Neural progenitor cell (in vitro differentiated cells): ENCODE measurements around the gene LRRC32. TPM values are rescaled to one million over a fixed set of nuclear protein-coding genes. Genes with fewer than 3 reads are reported as not detected.

Experiments used
- DNase-seq: peaks from one replicate; pipeline ENCODE4 v3.0.0-alpha.2; 2016; ENCODE audit warnings: low spot score
- H2AFZ ChIP-seq: fragments of 200-600 bp; sonication (generic); replicated peaks from 2 replicates; pipeline ENCODE4 v1.6.1; 2016; ENCODE audit warnings: antibody characterized with exemption
- H3F3A ChIP-seq: fragments of 200-600 bp; sonication (generic); 2 replicates; pipeline ENCODE4 v1.6.1; 2016; ENCODE audit warnings: antibody characterized with exemption, low read depth
- H3K27ac ChIP-seq: fragments of 200-600 bp; sonication (generic); 2 replicates; pipeline ENCODE4 v1.5.1; 2016; ENCODE audit warnings: mild to moderate bottlenecking
- H3K27me3 ChIP-seq: fragments of 200-600 bp; sonication (generic); 2 replicates; pipeline ENCODE4 v1.6.1; 2016; ENCODE audit warnings: mild to moderate bottlenecking, moderate library complexity
- H3K36me3 ChIP-seq: fragments of 200-600 bp; sonication (generic); 2 replicates; pipeline ENCODE4 v1.5.1; 2016
- H3K4me1 ChIP-seq: fragments of 200-600 bp; sonication (generic); 2 replicates; pipeline ENCODE4 v1.6.1; 2016; ENCODE audit warnings: mixed run types
- H3K4me2 ChIP-seq: fragments of 200-600 bp; sonication (generic); 2 replicates; pipeline ENCODE4 v1.6.1; 2016
- H3K4me3 ChIP-seq: fragments of 200-600 bp; sonication (generic); 2 replicates; pipeline ENCODE4 v1.5.1; 2016
- H3K79me2 ChIP-seq: fragments of 200-600 bp; sonication (generic); 2 replicates; pipeline ENCODE4 v1.6.1; 2016; ENCODE audit warnings: low read depth
- H3K9ac ChIP-seq: fragments of 200-600 bp; sonication (generic); 2 replicates; pipeline ENCODE4 v1.6.1; 2016
- H3K9me3 ChIP-seq: fragments of 200-600 bp; sonication (generic); 2 replicates; pipeline ENCODE4 v1.5.1; 2016; ENCODE audit warnings: low read depth
- H4K20me1 ChIP-seq: fragments of 200-600 bp; sonication (generic); 2 replicates; pipeline ENCODE4 v1.6.1; 2016; ENCODE audit warnings: low read depth
- H3K27ac Mint-ChIP-seq: 3 replicates; pipeline ENCODE4 v1.8.0; 2021; ENCODE audit warnings: mixed read lengths
- H3K27me3 Mint-ChIP-seq: 2 replicates; pipeline ENCODE4 v1.8.0; 2022; ENCODE audit warnings: low read depth, mild to moderate bottlenecking, inconsistent platforms, moderate library complexity, mixed read lengths; ENCODE audit not compliant: insufficient read depth
- H3K36me3 Mint-ChIP-seq: 3 replicates; pipeline ENCODE4 v1.8.0; 2021; ENCODE audit warnings: mixed read lengths
- H3K4me1 Mint-ChIP-seq: 3 replicates; pipeline ENCODE4 v1.8.0; 2021; ENCODE audit warnings: mixed read lengths
- H3K4me3 Mint-ChIP-seq: 3 replicates; pipeline ENCODE4 v1.8.0; 2021; ENCODE audit warnings: mild to moderate bottlenecking, moderate library complexity, mixed read lengths
- H3K9me3 Mint-ChIP-seq: 3 replicates; pipeline ENCODE4 v1.8.0; 2020; ENCODE audit warnings: mixed read lengths
- EZH2 ChIP-seq: fragments of 200-600 bp; sonication (generic); IDR thresholded peaks from 2 replicates; pipeline ENCODE4 v1.6.1; 2017; ENCODE audit warnings: antibody characterized with exemption, mild to moderate bottlenecking, moderate library complexity
- EZH2phosphoT487 ChIP-seq: fragments of 200-600 bp; sonication (generic); IDR thresholded peaks from 2 replicates; pipeline ENCODE4 v1.6.1; 2017; ENCODE audit warnings: antibody characterized with exemption
- total RNA-seq: library from RNA; depleted of rRNA; stranded (reverse); fragments of >200 nt; gene quantifications from 2 replicates; pipeline ENCODE4 v1.2.3, GENCODE V29; 2015; ENCODE audit warnings: low replicate concordance
- TF ChIP-seq, protein P1 (sequence below): fragments of 200-600 bp; sonication (generic); IDR thresholded peaks from 2 replicates; pipeline ENCODE4 v1.5.1; 2017; ENCODE audit warnings: antibody characterized with exemption, mild to moderate bottlenecking

Gene LRRC32
- total RNA-seq, 1 donor from 2014 or later, result 0.21 TPM

DNA sequence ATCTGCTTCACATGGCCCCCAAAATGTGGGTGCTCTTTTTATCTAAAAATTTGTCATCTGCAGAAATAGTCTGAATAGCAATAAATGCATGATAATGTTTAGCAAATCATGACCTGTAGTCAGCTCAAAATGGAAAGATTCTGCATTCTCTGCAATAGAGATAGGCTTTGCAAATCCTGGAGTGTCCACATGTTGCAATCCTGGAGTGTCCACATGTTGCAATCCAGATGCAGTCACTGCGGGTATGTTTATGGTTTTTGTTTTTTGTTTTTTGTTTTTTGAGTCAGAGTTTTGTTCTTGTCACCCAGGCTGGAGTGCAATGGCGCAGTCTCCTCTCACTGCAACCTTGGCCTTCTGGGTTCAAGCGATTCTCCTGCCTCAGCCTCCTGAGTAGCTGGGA is 20.2 kb upstream of the LRRC32 start:
- DNase-seq, result no peak
- no peak overlapping the region for H3K4me3 Mint-ChIP-seq
- H3K27me3 Mint-ChIP-seq, result peaks cover 8% of the 10 kb centered on the region
- H3K27ac ChIP-seq, result no peak overlapping the region
- H4K20me1 ChIP-seq, result no peaks in the 10 kb centered on the region
- no peaks in the 10 kb centered on the region for H3K36me3 ChIP-seq
- no peak overlapping the region for H3K27ac Mint-ChIP-seq
- no peak overlapping the region for H3K4me3 ChIP-seq
- H3K36me3 Mint-ChIP-seq, result no peaks in the 10 kb centered on the region
- no peaks in the 10 kb centered on the region for H3K9me3 Mint-ChIP-seq
- H3K4me1 Mint-ChIP-seq, result peaks cover 19% of the 10 kb centered on the region
- H3K9me3 ChIP-seq, result no peaks in the 10 kb centered on the region
- no peaks in the 10 kb centered on the region for H3K27me3 ChIP-seq
- H3K4me1 ChIP-seq, result no peaks in the 10 kb centered on the region
- no peak overlapping the region for H2AFZ ChIP-seq
- TF ChIP-seq, protein P1, sequence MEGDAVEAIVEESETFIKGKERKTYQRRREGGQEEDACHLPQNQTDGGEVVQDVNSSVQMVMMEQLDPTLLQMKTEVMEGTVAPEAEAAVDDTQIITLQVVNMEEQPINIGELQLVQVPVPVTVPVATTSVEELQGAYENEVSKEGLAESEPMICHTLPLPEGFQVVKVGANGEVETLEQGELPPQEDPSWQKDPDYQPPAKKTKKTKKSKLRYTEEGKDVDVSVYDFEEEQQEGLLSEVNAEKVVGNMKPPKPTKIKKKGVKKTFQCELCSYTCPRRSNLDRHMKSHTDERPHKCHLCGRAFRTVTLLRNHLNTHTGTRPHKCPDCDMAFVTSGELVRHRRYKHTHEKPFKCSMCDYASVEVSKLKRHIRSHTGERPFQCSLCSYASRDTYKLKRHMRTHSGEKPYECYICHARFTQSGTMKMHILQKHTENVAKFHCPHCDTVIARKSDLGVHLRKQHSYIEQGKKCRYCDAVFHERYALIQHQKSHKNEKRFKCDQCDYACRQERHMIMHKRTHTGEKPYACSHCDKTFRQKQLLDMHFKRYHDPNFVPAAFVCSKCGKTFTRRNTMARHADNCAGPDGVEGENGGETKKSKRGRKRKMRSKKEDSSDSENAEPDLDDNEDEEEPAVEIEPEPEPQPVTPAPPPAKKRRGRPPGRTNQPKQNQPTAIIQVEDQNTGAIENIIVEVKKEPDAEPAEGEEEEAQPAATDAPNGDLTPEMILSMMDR, result no peak
- TF ChIP-seq EZH2 (no peak), EZH2phosphoT487 (no peak)
- no peaks in the 10 kb centered on the region for H3F3A ChIP-seq
- H3K9ac ChIP-seq, result no peak overlapping the region
- no peak overlapping the region for H3K4me2 ChIP-seq
- H3K79me2 ChIP-seq, result no peaks in the 10 kb centered on the region

DNA sequence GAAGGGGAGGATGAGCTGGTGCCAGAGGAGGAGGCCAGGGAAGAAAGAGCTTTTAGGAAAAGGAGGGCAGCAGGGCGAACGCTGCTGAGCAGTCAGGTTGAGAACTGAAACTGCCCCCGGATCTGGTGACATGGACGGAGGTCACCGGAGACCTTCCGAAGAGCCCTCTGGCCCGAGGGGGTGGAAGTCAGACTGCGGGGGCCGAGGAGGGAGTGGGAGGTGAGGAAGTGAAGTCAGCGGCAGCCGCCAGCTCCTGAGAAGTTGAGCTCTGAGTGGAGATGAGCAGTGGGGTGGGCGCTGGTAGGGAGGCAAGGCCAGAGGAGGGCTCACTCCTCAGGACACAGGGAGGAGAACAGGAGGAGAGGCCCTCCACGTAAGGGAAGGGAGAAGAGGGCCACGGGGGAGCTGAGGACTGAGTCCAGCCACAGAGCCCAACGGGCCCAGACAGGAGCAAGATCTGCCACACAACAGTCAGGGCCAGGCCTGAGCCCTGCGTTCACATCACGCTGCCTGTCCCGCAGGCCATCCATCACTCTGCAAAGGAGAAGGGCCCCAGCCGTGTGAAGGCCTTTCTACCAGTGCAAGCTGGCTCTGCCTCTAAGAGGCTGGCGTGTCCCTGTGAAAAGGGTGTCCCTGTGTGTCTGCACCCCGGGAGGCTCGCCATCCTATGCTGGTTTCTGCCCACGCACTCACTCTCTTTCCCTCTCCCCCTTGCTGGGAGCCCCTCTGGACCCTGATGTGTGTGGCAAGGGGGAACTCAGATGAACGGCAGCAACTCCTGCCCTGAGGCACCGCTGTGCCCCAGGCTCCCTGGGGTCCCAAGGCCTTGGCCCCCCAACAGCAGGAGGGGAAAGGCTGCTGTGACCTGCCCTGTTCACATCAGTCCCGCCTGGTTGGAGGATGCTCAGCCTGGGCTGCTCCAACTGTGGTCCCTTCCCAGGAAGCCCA is 19.0 kb upstream of the LRRC32 start:
- H3F3A ChIP-seq, result no peaks in the 10 kb centered on the region
- H3K36me3 ChIP-seq, result no peaks in the 10 kb centered on the region
- no peaks in the 10 kb centered on the region for H3K27me3 ChIP-seq
- no peaks in the 10 kb centered on the region for H3K9me3 ChIP-seq
- no peaks in the 10 kb centered on the region for H4K20me1 ChIP-seq
- no peaks in the 10 kb centered on the region for H3K4me1 ChIP-seq
- DNase-seq, result no peak
- Mint-ChIP-seq H3K4me3 (no peak overlapping the region), H3K36me3 (no peaks in the 10 kb centered on the region), H3K27ac (peak overlapping the region; percentile 82), H3K4me1 (peaks cover 28% of the 10 kb centered on the region), H3K9me3 (peaks cover 3% of the 10 kb centered on the region), H3K27me3 (peaks cover 12% of the 10 kb centered on the region)
- H3K27ac ChIP-seq, result no peak overlapping the region
- no peak overlapping the region for H3K9ac ChIP-seq
- peak overlapping the region; percentile 17 for H2AFZ ChIP-seq
- no peak overlapping the region for H3K4me2 ChIP-seq
- TF ChIP-seq EZH2phosphoT487 (no peak), EZH2 (no peak)
- TF ChIP-seq, protein P1, result no peak
- no peak overlapping the region for H3K4me3 ChIP-seq
- no peaks in the 10 kb centered on the region for H3K79me2 ChIP-seq

DNA sequence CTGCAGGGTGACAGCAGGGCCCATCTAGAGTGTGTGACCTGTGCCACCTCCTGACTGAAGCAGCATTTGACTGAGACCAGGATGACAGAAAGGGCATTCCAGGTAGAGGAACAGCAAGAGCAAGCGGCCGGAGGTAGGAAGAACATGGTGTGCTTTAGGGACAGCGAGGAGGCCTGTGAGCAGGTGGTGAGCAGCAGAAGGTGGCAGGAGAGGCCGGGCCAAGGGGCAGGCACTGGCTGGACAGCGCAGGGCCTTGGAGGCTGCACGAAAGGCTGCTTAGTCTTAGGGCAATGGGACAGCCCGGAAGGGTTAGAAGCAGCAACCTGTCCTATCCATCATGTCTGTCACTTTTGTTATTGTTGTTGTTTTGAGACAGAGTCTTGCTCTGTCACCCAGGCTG is 17.6 kb upstream of the LRRC32 start:
- peak overlapping the region; percentile 13 for H3K4me3 Mint-ChIP-seq
- Histone ChIP-seq H3K27ac (no peak overlapping the region), H3K9me3 (no peaks in the 10 kb centered on the region), H3K4me3 (no peak overlapping the region), H3K36me3 (no peaks in the 10 kb centered on the region), H4K20me1 (no peaks in the 10 kb centered on the region), H3K9ac (no peak overlapping the region), H3K27me3 (no peaks in the 10 kb centered on the region), H3K4me2 (no peak overlapping the region), H3K79me2 (no peaks in the 10 kb centered on the region), H3K4me1 (no peaks in the 10 kb centered on the region), H2AFZ (no peak overlapping the region), H3F3A (no peaks in the 10 kb centered on the region)
- peaks cover 8% of the 10 kb centered on the region for H3K27me3 Mint-ChIP-seq
- H3K27ac Mint-ChIP-seq, result peak overlapping the region; percentile 5
- TF ChIP-seq, protein P1, result no peak
- TF ChIP-seq EZH2, result no peak
- TF ChIP-seq EZH2phosphoT487, result no peak
- no peaks in the 10 kb centered on the region for H3K36me3 Mint-ChIP-seq
- no peak for DNase-seq
- peaks cover 28% of the 10 kb centered on the region for H3K4me1 Mint-ChIP-seq
- H3K9me3 Mint-ChIP-seq, result peaks cover 3% of the 10 kb centered on the region
